Limb (tissue), 2 donors: ENCODE measurements around the gene PTER.

ENCODE experiments used
- DNase-seq, 2 donors: peaks; one replicate each; pipeline ENCODE4 v3.0.0-alpha.2; 2016; ENCODE audit errors: extremely low spot score in 2 of 2

PTER gene, protein sequence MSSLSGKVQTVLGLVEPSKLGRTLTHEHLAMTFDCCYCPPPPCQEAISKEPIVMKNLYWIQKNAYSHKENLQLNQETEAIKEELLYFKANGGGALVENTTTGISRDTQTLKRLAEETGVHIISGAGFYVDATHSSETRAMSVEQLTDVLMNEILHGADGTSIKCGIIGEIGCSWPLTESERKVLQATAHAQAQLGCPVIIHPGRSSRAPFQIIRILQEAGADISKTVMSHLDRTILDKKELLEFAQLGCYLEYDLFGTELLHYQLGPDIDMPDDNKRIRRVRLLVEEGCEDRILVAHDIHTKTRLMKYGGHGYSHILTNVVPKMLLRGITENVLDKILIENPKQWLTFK

DNA sequence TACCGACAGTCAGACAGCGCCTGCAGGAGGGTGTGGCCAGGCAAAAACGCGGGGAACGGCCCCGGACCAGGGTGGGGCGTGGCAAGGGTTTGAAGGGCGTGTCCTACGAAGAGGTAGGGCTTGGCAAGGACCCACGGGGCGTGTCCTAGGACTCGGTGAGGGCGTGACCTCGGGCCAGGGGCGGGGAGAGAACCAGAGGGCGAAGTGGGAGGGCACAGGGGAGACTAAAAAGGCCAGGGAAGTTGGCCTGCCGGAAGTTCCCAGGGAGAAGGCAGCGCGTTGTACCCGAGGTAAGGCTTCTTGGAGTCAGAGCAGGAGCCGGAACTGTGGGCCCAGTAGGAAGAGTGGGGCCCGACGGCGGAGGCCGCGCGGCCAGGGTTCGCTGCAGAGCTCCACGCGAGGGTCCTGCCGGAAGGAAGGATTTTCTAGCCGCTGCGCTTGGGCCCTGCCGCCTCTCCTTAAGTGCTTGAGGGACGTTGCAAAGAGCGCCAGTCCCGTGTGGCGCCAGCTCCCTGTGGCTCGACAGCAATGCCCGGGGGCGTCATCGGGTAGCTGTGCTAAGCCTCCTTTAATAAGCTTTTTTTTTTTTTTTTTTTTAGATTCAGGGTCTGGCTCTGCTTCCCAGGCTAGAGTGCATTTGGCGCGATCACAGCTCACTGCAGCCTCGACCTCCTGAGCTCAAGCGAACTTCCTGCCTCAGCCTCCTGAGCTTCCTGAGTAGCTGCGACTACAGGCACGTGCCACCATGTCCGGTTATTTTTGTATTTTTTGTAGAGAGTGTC lies at the start of gene PTER:
Gene PTER (plus strand): TSS at position 253 of the 782 bp plus-strand sequence. CDS start 47,375 bp downstream, outside the sequence.
- DNase-seq = peak; percentile 84 to 89

DNA sequence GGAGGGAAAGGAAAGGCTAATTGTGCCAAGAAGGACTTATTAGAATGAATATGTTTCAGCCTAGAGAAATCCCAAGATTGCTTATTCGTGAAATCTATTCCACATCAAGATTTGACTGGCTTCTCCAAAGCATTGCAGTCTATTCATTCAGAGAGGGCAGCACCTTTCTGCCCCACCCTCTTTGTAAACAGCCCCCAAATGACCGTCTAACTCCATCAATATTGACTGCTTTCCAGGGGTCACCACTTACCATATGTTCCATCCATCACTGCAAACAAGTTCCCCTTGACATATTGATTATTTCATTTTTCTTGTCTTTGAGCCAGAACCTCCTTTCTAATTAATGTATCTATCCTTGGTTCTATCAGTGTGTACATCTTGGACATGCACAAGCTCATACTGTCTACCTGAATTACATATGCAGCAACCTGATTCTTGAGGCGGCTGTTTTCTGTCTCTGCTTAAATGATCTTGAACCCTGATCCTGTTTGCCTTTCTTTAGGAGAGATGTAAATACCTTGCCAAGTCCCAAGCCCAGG lies 44.2 kb upstream of the PTER start:
- no peak for DNase-seq

DNA sequence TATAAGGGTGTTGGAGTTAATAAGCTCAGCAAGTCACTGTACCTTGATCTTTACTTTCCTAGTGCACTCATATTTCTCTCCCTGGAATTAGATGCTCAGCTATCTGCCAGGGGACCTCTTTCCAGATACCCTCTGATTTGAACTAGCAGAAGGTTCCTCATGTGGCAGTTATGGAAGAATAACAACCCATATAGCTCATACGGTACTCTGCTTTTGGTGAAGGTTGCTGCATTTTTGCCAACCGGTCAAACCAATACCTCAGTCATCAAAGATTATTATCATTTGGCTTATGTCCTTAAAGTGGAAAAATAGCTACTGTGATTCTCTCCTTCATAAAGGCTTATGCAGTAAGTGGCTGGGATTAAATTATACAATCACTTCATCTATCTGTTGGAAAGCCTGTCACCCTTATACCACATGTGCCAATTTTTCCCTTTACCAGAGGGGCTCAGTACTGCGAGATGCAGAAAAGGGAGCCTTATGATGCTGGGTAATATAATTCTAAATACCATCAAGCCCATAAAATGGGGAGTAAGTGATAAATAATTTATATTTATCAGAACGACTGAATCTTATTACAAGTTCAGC lies 43.4 kb upstream of the PTER start:
- no peak for DNase-seq

DNA sequence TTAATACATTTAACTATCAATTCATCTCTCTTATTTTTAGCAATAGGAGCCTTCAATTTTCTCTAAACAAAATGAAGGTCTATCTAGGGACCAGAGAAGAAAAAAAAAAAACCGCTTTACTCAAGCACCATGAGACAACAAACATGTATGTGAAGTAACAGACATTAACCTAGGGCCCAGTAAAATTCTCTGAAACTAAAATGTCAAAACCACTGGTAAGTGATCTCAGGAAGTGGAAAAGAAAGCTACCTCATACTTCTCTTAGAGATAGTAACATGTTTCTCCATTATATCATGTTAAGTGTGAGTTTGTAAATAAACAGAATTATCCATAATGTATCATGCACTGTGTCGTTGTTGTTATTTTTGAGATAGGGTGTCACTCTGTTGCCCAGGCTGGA lies 35.4 kb upstream of the PTER start:
- DNase-seq = no peak

DNA sequence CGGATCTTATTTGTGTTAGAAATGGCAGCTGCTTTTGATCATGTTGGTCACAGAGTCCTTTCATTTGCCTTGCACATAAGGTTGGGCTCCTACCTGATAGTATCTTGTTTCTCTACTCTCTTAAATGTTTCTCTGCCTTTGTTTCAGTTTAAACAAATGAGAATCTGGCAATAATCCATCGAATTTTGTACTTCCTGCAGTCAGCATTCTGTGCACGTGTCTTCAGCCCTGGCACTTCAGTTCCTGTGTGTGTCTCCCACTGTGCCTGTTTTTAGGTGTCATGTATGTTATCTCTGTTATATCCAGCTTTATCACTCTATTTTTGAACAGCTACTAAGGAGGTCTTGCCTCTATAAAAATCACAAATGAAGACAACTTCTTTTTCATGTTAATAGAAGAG lies 28.4 kb upstream of the PTER start:
- DNase-seq = no peak

DNA sequence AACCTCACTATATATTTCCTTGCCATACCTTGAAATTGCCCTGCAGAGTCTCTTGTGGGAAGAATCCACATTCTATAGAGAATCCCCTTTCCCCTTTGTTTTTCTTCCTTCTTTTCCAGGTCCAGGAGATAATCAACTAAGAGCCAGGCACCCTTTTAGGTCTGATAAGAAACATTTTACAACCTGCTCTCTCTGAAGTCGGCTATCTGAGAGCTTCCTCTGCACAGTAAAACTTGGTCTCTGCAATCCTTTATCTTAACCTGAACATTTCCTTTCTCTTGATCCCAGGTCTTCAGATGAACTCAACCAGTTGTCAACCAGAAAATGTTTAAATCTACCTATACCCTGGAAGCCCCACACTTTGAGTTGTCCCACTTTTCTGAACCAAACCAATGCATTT lies 19.5 kb upstream of the PTER start:
- DNase-seq = no peak

DNA sequence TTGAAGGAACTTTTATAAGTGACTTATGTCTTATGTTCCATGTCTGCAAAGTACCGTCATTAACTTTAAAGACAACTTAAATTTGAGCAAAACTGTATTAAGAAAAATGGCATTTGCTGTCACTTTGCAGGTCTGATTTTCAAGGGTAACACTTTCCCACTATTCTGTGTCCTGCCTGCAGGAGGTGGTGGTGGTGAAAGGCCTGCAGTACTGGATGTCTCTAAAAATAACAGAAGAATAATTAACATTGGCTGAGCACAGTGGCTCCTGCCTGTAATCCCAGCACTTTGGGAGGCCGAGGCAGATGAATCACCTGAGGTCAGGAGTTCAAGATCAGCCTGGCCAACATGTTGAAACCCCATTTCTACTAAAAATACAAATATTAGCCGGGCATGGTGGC lies 13.2 kb upstream of the PTER start:
- DNase-seq = no peak

DNA sequence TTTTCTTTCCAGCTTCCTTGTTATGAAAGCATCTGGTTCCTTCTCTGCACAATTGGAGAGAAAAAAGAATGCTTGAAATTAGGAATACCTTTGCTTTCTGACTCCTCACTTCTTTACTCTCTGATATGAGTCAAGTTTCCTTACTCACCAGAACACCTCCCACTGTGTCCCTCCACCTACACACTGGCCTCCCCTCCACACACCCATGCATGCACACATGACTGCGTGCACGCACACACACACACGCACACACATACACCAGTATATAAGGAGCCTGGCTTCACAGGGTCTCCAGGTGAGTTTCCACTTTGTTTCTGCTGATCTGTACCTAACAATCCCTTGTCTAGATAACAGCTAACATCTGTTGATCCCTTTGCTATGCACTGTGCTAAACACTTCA lies 11.4 kb upstream of the PTER start:
- no peak for DNase-seq

DNA sequence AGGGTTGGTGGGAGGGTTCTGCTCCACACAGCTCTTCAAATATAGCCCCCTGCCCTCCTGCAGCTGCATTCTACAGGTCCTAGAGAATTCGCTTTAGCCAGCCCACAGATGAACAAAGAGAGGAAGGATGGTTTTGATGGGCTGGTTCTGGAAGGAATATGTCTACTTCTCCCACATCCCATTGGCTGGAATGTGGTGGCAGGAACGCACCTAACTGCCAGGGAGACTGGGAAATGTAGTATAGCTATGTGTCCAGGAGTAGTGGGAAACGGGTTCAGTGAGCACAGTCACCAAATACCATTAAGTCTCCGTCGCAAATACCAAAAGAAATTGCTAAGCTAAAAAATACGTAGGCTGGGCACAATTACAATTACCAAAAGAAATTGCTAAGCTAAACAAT lies 7.3 kb upstream of the PTER start:
- no peak for DNase-seq

DNA sequence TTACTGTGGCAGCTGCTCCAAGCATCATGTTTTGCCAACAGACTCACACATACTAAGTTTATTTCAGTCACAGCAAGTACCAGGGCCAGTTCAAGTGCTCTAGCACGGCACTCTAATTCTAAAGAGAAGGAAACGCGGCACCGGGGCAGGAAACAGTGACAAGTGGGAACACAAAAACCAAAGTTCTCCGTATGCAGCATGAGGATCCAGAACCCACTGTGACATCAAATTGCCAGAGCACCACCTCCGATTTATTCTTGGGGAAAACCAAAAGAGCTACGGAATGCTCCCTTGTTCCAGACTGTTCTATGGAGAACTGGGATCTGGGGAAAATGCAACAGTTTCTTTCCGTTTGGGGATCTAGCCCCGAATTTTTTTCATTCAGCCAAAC lies 448 bp upstream of the PTER start:
- DNase-seq = peak in 1 of 2 donors; percentile 14

DNA sequence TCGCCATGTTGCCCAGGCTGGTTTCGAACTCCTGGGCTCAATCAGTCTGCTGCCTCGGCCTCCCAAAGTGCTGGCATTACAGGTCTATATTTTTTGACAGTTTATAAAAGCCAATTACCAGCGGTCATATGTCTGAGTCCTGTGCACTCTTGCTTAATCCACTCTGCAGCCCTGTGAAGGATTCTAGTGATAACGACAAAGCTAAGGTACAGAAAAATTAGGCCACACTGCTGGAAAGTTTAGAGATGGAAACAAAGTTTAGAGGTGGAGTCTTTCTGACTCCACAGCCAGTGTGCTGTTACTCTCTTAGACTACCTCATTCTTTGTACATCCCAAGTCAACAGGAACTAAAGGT lies 707 bp downstream of the PTER start:
- DNase-seq = no peak

DNA sequence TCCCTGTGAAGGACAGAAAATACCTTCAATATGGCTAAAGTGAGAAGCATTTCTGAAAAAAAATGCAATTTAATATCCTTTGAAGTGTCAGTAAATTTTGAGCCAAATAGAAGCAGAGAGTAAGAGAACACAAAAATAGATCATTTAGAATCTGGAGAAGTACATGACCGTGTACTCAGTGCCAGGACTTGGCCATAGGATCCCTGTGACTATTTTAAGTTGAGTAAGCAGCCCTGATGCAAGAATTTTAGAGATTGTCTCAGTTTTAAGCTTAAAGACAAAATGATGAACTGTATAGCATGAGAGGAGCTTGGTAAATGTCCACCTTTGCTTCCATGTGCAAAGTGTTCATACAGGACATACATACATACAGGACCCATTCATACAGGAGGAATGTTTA lies 2.5 kb downstream of the PTER start:
- no peak for DNase-seq

DNA sequence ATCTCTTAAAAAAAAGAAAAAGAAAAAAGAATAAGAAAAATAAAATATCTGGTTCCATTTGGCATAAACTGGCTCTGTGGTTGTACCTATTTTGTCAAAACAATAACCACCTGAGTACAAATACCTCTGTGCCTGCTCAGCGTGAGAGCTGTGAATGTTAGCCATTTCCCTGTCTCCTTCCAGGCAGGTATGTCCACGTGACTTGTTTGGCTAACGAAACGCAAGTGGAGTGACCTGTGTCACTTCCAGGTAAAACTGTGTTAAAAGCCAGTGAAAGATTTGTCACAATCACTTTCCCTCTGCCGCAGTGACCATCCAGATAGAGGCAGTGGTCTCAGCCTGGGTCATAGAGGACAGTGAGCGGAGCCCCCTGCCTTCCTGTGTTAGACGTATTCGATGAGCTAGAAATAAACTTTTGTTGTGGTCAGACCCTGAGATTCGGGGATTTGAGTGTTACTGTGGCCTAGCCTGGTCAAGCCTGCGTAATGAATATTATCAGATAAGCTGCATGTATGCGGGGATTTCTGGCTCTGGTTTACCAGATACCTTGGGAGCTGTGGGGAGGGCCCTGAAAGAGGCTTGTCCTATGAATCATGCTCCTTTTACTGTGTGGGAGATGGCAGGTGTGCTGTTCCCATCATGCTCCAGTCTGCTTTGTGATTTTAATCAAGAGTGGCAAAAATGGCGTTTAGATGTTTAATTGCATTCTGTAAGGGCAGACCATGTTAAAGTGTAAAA lies 3.8 kb downstream of the PTER start:
- no peak for DNase-seq

DNA sequence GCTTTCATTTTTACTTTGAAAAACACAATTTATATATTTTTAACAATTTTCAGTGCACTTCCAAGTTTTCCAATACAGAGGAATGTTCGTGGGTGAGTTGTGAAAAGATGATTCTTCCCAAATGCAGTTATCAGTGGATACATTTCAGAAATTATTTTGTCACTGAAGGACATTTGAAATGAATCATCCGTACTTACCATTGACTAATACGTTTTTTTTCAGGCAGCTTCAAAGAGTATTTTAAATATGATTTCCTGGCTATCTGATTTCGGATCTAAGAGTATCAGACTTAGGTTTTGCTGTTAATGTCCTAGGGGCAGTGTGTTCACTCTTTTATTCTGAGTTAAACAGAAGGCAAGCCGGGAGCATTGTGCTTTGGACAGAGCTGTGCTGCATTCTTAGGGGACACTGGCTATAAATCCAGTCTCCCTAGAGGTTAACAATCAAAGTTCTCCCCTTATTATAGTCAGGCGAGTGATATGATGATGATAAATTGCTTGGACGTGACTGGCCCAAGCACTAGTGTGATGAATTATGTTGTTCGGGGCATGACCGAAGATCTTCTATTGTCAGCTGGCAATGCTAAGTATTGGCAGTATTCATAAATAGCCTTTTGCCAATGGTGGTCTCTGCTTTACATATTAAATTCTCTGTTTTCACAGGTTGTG lies 4.5 kb downstream of the PTER start:
- DNase-seq = no peak

DNA sequence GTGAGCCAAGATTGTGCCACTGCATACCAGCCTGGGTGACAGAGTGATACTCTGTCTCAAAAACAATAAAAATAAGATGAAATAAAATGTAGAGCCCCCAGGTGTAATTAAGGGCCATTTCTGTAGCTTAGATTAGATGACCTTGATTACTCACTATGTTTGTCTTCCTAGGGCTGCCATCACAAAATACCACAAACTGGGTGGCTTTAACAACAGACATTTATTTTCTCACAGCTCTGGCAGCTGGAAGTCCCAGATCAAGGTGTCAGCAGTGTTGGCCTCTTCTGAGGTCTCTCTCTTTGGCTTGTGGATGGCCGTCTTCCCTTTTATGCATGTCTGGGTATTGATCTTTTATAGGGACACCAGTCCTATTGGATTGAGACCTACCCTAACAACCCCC lies 6.1 kb downstream of the PTER start:
- no peak for DNase-seq

DNA sequence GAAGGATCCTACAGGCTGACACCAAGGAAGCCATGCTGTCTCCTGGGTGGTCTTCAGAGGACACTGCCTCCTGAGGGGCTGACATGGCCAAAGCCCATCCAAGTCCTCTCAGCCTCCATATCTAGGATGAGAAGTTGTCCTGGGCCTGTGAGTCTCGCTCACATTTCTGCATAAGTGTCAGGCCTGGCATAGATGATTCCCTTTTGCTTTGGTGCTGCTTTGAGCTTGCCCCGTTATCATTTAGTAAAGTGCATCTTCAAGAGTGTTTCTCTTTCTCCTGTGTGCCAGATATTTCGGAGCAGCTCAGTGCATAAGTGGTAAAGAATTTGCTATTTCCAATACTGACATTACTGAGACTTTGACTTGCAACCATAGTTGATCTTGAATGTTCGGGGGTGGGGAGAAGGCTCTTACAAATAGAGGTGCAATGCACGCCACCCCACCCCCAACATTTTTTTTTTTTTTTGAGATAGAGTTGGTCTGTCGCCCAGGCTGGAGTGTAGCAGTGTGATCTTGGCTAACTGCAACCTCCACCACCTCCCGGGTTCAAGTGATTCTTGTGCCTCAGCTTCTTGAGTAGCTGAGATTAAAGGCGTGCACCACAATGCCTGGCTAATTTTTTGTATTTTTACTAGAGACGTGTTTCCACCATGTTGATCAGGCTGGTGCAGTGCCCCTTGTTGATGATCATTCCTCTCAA lies 9.1 kb downstream of the PTER start:
- DNase-seq = no peak

DNA sequence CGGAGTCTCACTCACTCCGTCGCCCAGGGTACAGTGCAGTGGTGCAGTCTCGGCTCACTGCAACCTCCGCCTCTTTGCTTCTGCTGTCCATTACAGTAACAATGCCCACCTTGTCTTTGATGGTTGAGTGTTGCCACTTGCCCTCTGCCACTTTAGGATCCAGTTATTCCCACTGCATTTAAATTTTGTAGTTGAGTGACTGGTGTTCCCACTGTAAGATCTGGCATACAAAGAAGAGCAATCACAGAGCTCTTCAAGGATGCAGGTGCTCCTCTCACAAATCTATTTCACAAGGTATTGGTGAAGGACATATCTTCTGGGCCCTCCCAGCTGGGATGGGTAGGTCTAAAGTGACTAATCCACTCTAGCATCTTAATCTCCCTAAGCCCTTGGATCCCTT lies 12.6 kb downstream of the PTER start:
- DNase-seq = no peak

DNA sequence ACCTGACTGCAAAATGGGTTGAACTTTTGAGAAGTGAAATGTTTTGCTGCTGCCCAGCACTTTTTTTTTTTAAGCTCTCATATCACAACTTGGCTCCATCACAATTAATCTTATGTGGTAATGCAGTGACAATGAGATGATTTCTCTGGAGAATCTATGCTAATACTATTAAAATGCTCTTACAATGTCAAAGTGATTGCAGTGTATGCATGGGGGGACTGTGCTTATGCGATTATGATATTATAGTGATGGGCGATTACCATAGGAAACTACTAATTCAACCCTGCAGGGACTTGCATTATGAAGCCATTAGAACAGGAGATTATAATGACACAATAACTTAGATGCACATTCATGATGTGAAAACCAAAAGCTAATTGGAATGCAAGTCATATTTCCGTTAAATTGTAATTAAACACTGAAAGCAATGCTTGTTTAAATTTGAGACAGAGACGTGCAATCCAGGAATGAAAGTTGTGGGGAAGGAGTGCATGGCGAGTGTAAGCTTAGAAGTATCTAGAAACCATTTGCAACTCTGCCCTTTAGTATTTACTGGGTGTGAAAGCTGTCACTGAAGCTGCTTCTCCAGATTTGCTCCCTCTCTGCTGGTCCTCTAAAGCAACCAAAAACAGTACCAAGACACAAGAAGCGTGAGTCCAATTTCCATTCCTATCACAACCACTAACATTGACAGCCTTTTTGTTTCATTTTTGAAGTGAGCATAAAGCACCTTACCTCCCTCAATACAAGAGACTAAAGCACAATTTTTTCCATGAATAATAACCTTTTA lies 21.6 kb downstream of the PTER start:
- no peak for DNase-seq

DNA sequence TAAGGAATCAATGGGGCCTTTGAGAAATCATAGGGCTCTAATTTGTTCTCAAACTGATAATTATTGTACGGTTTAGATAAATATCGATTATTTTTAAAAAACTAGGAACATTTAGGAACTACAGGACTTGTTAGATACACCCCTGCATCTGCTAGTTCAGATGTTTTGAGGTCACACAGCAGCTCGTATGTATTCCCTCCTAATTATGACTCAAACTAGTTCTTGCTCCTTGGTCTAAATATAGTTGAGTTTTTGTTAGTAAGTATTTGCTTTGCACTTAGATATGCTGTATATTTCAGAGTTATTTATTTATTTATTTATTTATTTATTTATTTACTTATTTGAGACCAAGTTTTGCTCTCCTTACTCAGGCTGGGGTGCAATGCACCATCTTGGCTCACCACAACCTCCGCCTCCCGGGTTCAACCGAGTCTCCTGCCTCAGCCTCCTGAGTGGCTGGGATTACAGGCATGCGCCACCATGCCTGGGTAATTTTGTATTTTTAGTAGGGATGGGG lies 22.7 kb downstream of the PTER start:
- DNase-seq = no peak

DNA sequence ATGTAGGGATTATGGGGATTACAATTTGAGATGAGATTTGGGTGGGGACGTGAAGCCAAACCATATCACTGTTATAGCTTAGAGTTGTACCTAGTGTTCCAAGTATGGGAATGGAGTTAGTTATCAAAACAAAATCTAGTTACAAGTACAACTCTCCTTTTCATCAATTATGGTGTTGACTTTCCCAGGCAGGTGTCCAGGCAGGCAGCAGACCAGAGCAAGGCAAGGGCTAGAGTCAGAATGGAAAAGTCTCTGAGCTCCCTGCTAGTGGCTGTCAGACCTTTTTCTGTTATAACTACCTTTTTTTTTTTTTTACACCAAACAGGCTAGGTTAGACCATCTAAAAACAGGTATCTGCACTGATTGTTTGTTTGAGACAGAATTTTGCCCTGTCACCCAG lies 29.2 kb downstream of the PTER start:
- no peak for DNase-seq
